GM23338 (cell line): Measurements from ENCODE around the gene EHD3. TPM values are rescaled to one million over a fixed set of nuclear protein-coding genes. Genes with fewer than 3 reads are reported as not detected.

ENCODE experiments used
- ATAC-seq: fragments of 200-7000 bp; cut with Tn5 transposase; 3 replicates; pipeline ENCODE4 v1.9.1; 2020
- DNase-seq: peaks from one replicate; pipeline ENCODE4 v3.0.0-alpha.2; 2015; ENCODE audit warnings: low spot score
- H2AFZ ChIP-seq: fragments of 200-600 bp; sonication (generic); 2 replicates; pipeline ENCODE4 v1.8.0; 2016; ENCODE audit warnings: antibody characterized with exemption, mild to moderate bottlenecking, moderate library complexity
- H3F3A ChIP-seq: fragments of 200-600 bp; sonication (generic); replicated peaks from 2 replicates; pipeline ENCODE4 v1.8.0; 2017; ENCODE audit warnings: antibody characterized with exemption, mixed run types, low read depth
- H3K27ac ChIP-seq: fragments of 200-600 bp; sonication (generic); 2 replicates; pipeline ENCODE4 v1.6.1; 2016; ENCODE audit warnings: low read depth
- H3K27me3 ChIP-seq: fragments of 200-600 bp; sonication (generic); 2 replicates; pipeline ENCODE4 v1.8.0; 2016; ENCODE audit warnings: mild to moderate bottlenecking, mixed run types, moderate library complexity; ENCODE audit not compliant: insufficient read depth
- H3K36me3 ChIP-seq: fragments of 200-600 bp; sonication (generic); 2 replicates; pipeline ENCODE4 v1.8.0; 2016; ENCODE audit warnings: mild to moderate bottlenecking; ENCODE audit not compliant: insufficient read depth
- H3K4me1 ChIP-seq: fragments of 200-600 bp; sonication (generic); 2 replicates; pipeline ENCODE4 v1.8.0; 2016; ENCODE audit warnings: mild to moderate bottlenecking, moderate library complexity; ENCODE audit not compliant: insufficient read depth
- H3K4me2 ChIP-seq: fragments of 200-600 bp; sonication (generic); 2 replicates; pipeline ENCODE4 v1.7.1; 2017; ENCODE audit warnings: mixed run types
- H3K4me3 ChIP-seq: fragments of 200-600 bp; sonication (generic); 2 replicates; pipeline ENCODE4 v1.6.1; 2016; ENCODE audit warnings: mixed run types
- H3K79me2 ChIP-seq: fragments of 200-600 bp; sonication (generic); replicated peaks from 2 replicates; pipeline ENCODE4 v1.8.0; 2017; ENCODE audit warnings: mild to moderate bottlenecking; ENCODE audit not compliant: insufficient read depth
- H3K9me2 ChIP-seq: fragments of 200-600 bp; sonication (generic); 2 replicates; pipeline ENCODE4 v1.8.0; 2017; ENCODE audit not compliant: insufficient read depth
- H4K20me1 ChIP-seq: fragments of 200-600 bp; sonication (generic); replicated peaks from 2 replicates; pipeline ENCODE4 v1.8.0; 2017; ENCODE audit warnings: mild to moderate bottlenecking; ENCODE audit not compliant: insufficient read depth
- H3K27ac Mint-ChIP-seq: 2 replicates; pipeline ENCODE4 v1.8.0; 2020; ENCODE audit warnings: inconsistent platforms, mild to moderate bottlenecking, moderate library complexity, mixed read lengths
- H3K27me3 Mint-ChIP-seq: 3 replicates; pipeline ENCODE4 v1.8.0; 2022; ENCODE audit warnings: low read depth, mild to moderate bottlenecking, moderate library complexity, mixed read lengths, inconsistent platforms; ENCODE audit not compliant: insufficient read depth, poor library complexity
- H3K36me3 Mint-ChIP-seq: 3 replicates; pipeline ENCODE4 v1.8.0; 2021; ENCODE audit warnings: low read depth, mild to moderate bottlenecking, inconsistent platforms, moderate library complexity, mixed read lengths
- H3K4me1 Mint-ChIP-seq: 3 replicates; pipeline ENCODE4 v1.8.0; 2020; ENCODE audit warnings: mild to moderate bottlenecking, inconsistent platforms, mixed read lengths
- H3K4me3 Mint-ChIP-seq: 3 replicates; pipeline ENCODE4 v1.8.0; 2021; ENCODE audit warnings: moderate library complexity, mild to moderate bottlenecking, inconsistent platforms, mixed read lengths
- H3K9me3 Mint-ChIP-seq: 3 replicates; pipeline ENCODE4 v1.8.0; 2020; ENCODE audit warnings: moderate library complexity, mild to moderate bottlenecking, inconsistent platforms, mixed read lengths
- CREB1 ChIP-seq: fragments of 250-450 bp; sonication (Bioruptor Pico); IDR thresholded peaks from 2 replicates; pipeline ENCODE4 v1.5.0; 2020; ENCODE audit warnings: low read depth, mild to moderate bottlenecking, moderate library complexity
- CTCF ChIP-seq, 2 experiments: fragments of 200-600 bp in 1 of 2; sonication (generic) in 1 of 2; conservative IDR thresholded peaks; 2 replicates each; pipeline versions ENCODE4 v1.5.1 to v1.6.1; 2016 to 2017; ENCODE audit warnings: antibody characterized with exemption in 2 of 2, low read depth in 2 of 2, mild to moderate bottlenecking in 2 of 2, moderate library complexity in 1 of 2
- ETS1 ChIP-seq: IDR thresholded peaks from 2 replicates; pipeline ENCODE4 v1.6.1; 2016; ENCODE audit warnings: antibody characterized with exemption
- EZH2 ChIP-seq: fragments of 200-600 bp; sonication (generic); IDR thresholded peaks from one replicate; pipeline ENCODE4 v1.8.0; 2017; ENCODE audit warnings: antibody characterized with exemption, mild to moderate bottlenecking, low read depth; ENCODE audit not compliant: unreplicated experiment
- EZH2phosphoT487 ChIP-seq: fragments of 200-600 bp; sonication (generic); IDR thresholded peaks from one replicate; pipeline ENCODE4 v1.8.1; 2018; ENCODE audit warnings: antibody characterized with exemption; ENCODE audit not compliant: unreplicated experiment
- JUNB ChIP-seq: IDR thresholded peaks from one replicate; pipeline ENCODE4 v1.6.1; 2016; ENCODE audit warnings: antibody characterized with exemption; ENCODE audit not compliant: unreplicated experiment
- NANOG ChIP-seq: IDR thresholded peaks from 2 replicates; pipeline ENCODE4 v1.6.1; 2016; ENCODE audit warnings: antibody characterized with exemption, borderline replicate concordance
- POLR2AphosphoS5 ChIP-seq: IDR thresholded peaks from 2 replicates; pipeline ENCODE4 v1.6.1; 2016; ENCODE audit warnings: antibody characterized with exemption, low read depth
- REST ChIP-seq: IDR thresholded peaks from one replicate; pipeline ENCODE4 v1.6.1; 2018; ENCODE audit warnings: antibody characterized with exemption; ENCODE audit not compliant: unreplicated experiment
- STAT1 ChIP-seq: IDR thresholded peaks from one replicate; pipeline ENCODE4 v1.6.1; 2016; ENCODE audit warnings: antibody characterized with exemption; ENCODE audit not compliant: unreplicated experiment
- ZNF114 ChIP-seq: fragments of 250-450 bp; sonication (Bioruptor Pico); IDR thresholded peaks from 2 replicates; pipeline ENCODE4 v1.5.0; 2020; ENCODE audit warnings: mild to moderate bottlenecking, moderate library complexity
- ZNF331 ChIP-seq: fragments of 250-450 bp; sonication (Bioruptor Pico); IDR thresholded peaks from 2 replicates; pipeline ENCODE4 v1.5.0; 2020; ENCODE audit warnings: low read depth, mild to moderate bottlenecking, moderate library complexity
- ZNF462 ChIP-seq: fragments of 250-450 bp; sonication (Bioruptor Pico); IDR thresholded peaks from 2 replicates; pipeline ENCODE4 v1.5.0; 2020; ENCODE audit warnings: mild to moderate bottlenecking, moderate library complexity
- polyA plus RNA-seq: library from polyadenylated mRNA; unstranded; fragments of >200 nt; fragmentation: Nextera tagmentation; extraction: Ambion mirVana; gene quantifications from 2 replicates; pipeline ENCODE4 v1.2.1, GENCODE V29; 2016
- total RNA-seq: library from RNA; depleted of rRNA; stranded (reverse); fragments of >200 nt; shearing (Covaris generic); gene quantifications from 2 replicates; pipeline ENCODE4 v1.2.3, GENCODE V29; 2014

Gene EHD3
- total and polyA plus RNA-seq, 2 experiments from 2014 or later: 3.3 to 12.6 TPM

- Histone ChIP-seq H3K27me3 (no peaks in the 10 kb centered on the region), H3K36me3 (no peaks in the 10 kb centered on the region), H4K20me1 (no peaks in the 10 kb centered on the region; the same call in 1 of the 2 replicates), H3K4me1 (no peaks in the 10 kb centered on the region), H3K9me2 (no peaks in the 10 kb centered on the region), H3K27ac (no peak overlapping the region), H3F3A (no peaks in the 10 kb centered on the region), H3K4me3 (no peak overlapping the region), H3K4me2 (no peak overlapping the region), H2AFZ (no peak overlapping the region), H3K79me2 (peaks cover 5% of the 10 kb centered on the region; the same call in 1 of the 2 replicates)
- H3K4me1 Mint-ChIP-seq: peaks cover 17% of the 10 kb centered on the region
- DNase-seq (no peak), ATAC-seq (no peak)
- no peaks in the 10 kb centered on the region for H3K27me3 Mint-ChIP-seq
- no peaks in the 10 kb centered on the region; the same call in 2 of the 3 replicates for H3K36me3 Mint-ChIP-seq
- no peak overlapping the region for H3K27ac Mint-ChIP-seq
- no peaks in the 10 kb centered on the region for H3K9me3 Mint-ChIP-seq
- no peak overlapping the region for H3K4me3 Mint-ChIP-seq
- TF ChIP-seq CTCF (conservative IDR thresholded peaks at IDR 0.05; ENCODE audit: low read depth in 2 of 2) (no peak), POLR2AphosphoS5 (no peak), JUNB (no peak), EZH2 (no peak), ZNF114 (no peak), REST (no peak), ETS1 (no peak), CREB1 (CRISPR knock-in tag) (no peak), ZNF331 (CRISPR knock-in tag) (no peak), NANOG (no peak), EZH2phosphoT487 (no peak), STAT1 (no peak), ZNF462 (CRISPR knock-in tag) (no peak)
These were observed 7.8 kb downstream of the EHD3 start for GRCh38 chr2:31241625-31242270.
